ENCODE data around the gene DOCK6. TPM values are rescaled to one million over a fixed set of nuclear protein-coding genes. Genes with fewer than 3 reads are reported as not detected.

The DOCK6 gene
- total RNA-seq, 1 experiment from 2014 or later: 82.4 TPM

GRCh38 chr19:11198769-11199424, 63.4 kb downstream of the DOCK6 start:
- POLR2A ChIA-PET: interaction anchor here (1.4 kb wide), 1 partner anchor 55 kb away, joined by 3 read pairs; no protein-coding TSS in a partner anchor
- no peak overlapping the region for H3K4me2 ChIP-seq (ENCODE audit: low read length)
- H3K9me3 ChIP-seq (ENCODE audit: control insufficient read depth in 1 of 2, insufficient read depth in 1 of 2, low read depth in 1 of 2, low read length in 2 of 2): no peaks in the 10 kb centered on the region
- CTCF ChIA-PET: interaction anchor here (1.3 kb wide), 1 partner anchor 61 kb away, joined by 4 read pairs; no protein-coding TSS in a partner anchor
- H3K79me2 ChIP-seq (ENCODE audit: insufficient read depth, low read length): 0 out of 2 replicates have a peak, but pooled peaks cover 2% of the 10 kb centered on the region
- H3K9ac ChIP-seq (ENCODE audit: low read length): no peak overlapping the region
- DNase-seq (ENCODE audit: low read depth, low spot score) (no peak), ATAC-seq (no peak)
- H4K20me1 ChIP-seq (ENCODE audit: insufficient read depth): no peaks in the 10 kb centered on the region
- TF ChIP-seq POLR2A (IDR thresholded peaks at IDR 0.05; ENCODE audit: borderline replicate concordance, extremely low read depth, insufficient read depth, insufficient read length) (no peak), SRF (IDR thresholded peaks at IDR 0.05; ENCODE audit: low read depth) (no peak), EZH2phosphoT487 (IDR thresholded peaks at IDR 0.05; ENCODE audit: borderline replicate concordance) (no peak), ZNF274 (IDR thresholded peaks at IDR 0.05; ENCODE audit: low read depth, low read length) (no peak), REST (IDR thresholded peaks at IDR 0.05; ENCODE audit: low read depth) (no peak), RAD21 (IDR thresholded peaks at IDR 0.05; ENCODE audit: low read depth) (no peak)
- RAD21 ChIA-PET (ENCODE audit: low non-redundant PET in 1 of 2, low total read pairs in 2 of 2, uncharacterized antibody in 2 of 2, unreplicated experiment in 2 of 2): no interaction called here
- H3K4me1 ChIP-seq (ENCODE audit: control insufficient read depth in 1 of 2, insufficient read depth in 2 of 2, low read length in 2 of 2): peaks cover 22 to 36% of the 10 kb centered on the region in 2 experiments
- no peak overlapping the region for H3K4me3 ChIP-seq (replicated peaks in 1 of 2; ENCODE audit: low read depth in 1 of 2, low read length in 2 of 2)
- intact Hi-C loops (cut with micrococcal nuclease): no loop called here
- H3K36me3 ChIP-seq (ENCODE audit: control insufficient read depth in 1 of 2, insufficient read depth in 2 of 2, low read length in 2 of 2): peaks cover 0 to 3% of the 10 kb centered on the region in 2 experiments; a peak in 1 of 4 replicates
- no peaks in the 10 kb centered on the region for H3K9me2 ChIP-seq (ENCODE audit: insufficient read depth)
- no peaks in the 10 kb centered on the region for H3K27me3 ChIP-seq (ENCODE audit: insufficient read depth, low read length)
- H2AFZ ChIP-seq (ENCODE audit: low read depth, low read length, poor library complexity, severe bottlenecking): no peak overlapping the region
- H3K27ac ChIP-seq (ENCODE audit: low read depth, low read length): peak overlapping the region; percentile 81; the same call in 1 of the 2 replicates
- no TSS peak for BruUV-seq (replicated peaks)
